WTC11 (cell line): ENCODE measurements around the gene TREML2. TPM values are rescaled to one million over a fixed set of nuclear protein-coding genes. Genes with fewer than 3 reads are reported as not detected.

ENCODE experiments used
- ATAC-seq: fragments of 200-7000 bp; cut with Tn5 transposase; 2 replicates; pipeline ENCODE4 v1.10.0; 2021; ENCODE audit warnings: mild to moderate bottlenecking, moderate library complexity
- CTCF ChIA-PET: fragments of 300-600 bp; sonication (Branson Sonifier 250); formaldehyde crosslinking; loops from one replicate; lab custom pipeline; 2021; ENCODE audit warnings: antibody characterized with exemption; lab: Charles Lee
- POLR2A ChIA-PET: fragments of 350-600 bp; sonication (Branson Sonifier 250); formaldehyde crosslinking; loops from one replicate; lab custom pipeline; 2021; ENCODE audit warnings: antibody characterized with exemption; lab: Charles Lee
- DNase-seq: peaks from one replicate; pipeline ENCODE4 v3.0.0; 2021; ENCODE audit warnings: low spot score
- H3K27ac Mint-ChIP-seq: 2 replicates; pipeline ENCODE4 v1.8.0; 2021; ENCODE audit warnings: mixed read lengths
- H3K27me3 Mint-ChIP-seq: 2 replicates; pipeline ENCODE4 v1.8.0; 2021; ENCODE audit warnings: low read depth, mild to moderate bottlenecking, moderate library complexity, mixed read lengths
- H3K36me3 Mint-ChIP-seq: 2 replicates; pipeline ENCODE4 v1.8.0; 2021; ENCODE audit warnings: mixed read lengths
- H3K4me1 Mint-ChIP-seq: 2 replicates; pipeline ENCODE4 v1.8.0; 2022; ENCODE audit warnings: mixed read lengths
- H3K4me3 Mint-ChIP-seq: 2 replicates; pipeline ENCODE4 v1.8.0; 2021; ENCODE audit warnings: mild to moderate bottlenecking, moderate library complexity, mixed read lengths
- H3K9me3 Mint-ChIP-seq: 2 replicates; pipeline ENCODE4 v1.8.0; 2021; ENCODE audit warnings: mixed read lengths
- ATF2 ChIP-seq: sonication (generic); formaldehyde crosslinking; IDR thresholded peaks from 2 replicates; pipeline ENCODE4 v1.8.1; 2022; ENCODE audit warnings: low read depth, missing genetic modification reagents, borderline replicate concordance
- ATF6 ChIP-seq: sonication (generic); formaldehyde crosslinking; IDR thresholded peaks from 2 replicates; pipeline ENCODE4 v1.8.1; 2023; ENCODE audit warnings: mild to moderate bottlenecking, missing genetic modification reagents
- CTCF ChIP-seq: fragments of 200-600 bp; IDR thresholded peaks from 2 replicates; pipeline ENCODE4 v1.8.0; 2022; ENCODE audit warnings: antibody characterized with exemption
- EMX1 ChIP-seq: fragments of 250-450 bp; sonication (Bioruptor Pico); IDR thresholded peaks from 2 replicates; pipeline ENCODE4 v1.8.0; 2021; ENCODE audit warnings: mild to moderate bottlenecking
- ERG ChIP-seq: fragments of 250-450 bp; sonication (Bioruptor Pico); IDR thresholded peaks from 2 replicates; pipeline ENCODE4 v1.8.0; 2021; ENCODE audit warnings: mild to moderate bottlenecking
- FOXJ3 ChIP-seq: sonication (generic); formaldehyde crosslinking; IDR thresholded peaks from 2 replicates; pipeline ENCODE4 v1.9.0; 2021; ENCODE audit warnings: missing genetic modification reagents, mild to moderate bottlenecking, borderline replicate concordance
- HMGXB4 ChIP-seq: sonication (generic); formaldehyde crosslinking; IDR thresholded peaks from 2 replicates; pipeline ENCODE4 v1.8.1; 2023; ENCODE audit warnings: mild to moderate bottlenecking, moderate library complexity, missing genetic modification reagents
- IRF1 ChIP-seq: sonication (generic); formaldehyde crosslinking; IDR thresholded peaks from 2 replicates; pipeline ENCODE4 v1.8.0; 2023; ENCODE audit warnings: missing genetic modification reagents
- JUN ChIP-seq: sonication (generic); formaldehyde crosslinking; IDR thresholded peaks from 2 replicates; pipeline ENCODE4 v1.8.0; 2023; ENCODE audit warnings: mild to moderate bottlenecking, missing genetic modification reagents
- MYBL2 ChIP-seq: sonication (generic); formaldehyde crosslinking; IDR thresholded peaks from 2 replicates; pipeline ENCODE4 v1.8.1; 2023; ENCODE audit warnings: mild to moderate bottlenecking, moderate library complexity, missing genetic modification reagents
- NFATC4 ChIP-seq: fragments of 250-450 bp; sonication (Bioruptor Pico); IDR thresholded peaks from 2 replicates; pipeline ENCODE4 v1.9.0; 2021; ENCODE audit warnings: mild to moderate bottlenecking
- NR3C1 ChIP-seq: sonication (generic); formaldehyde crosslinking; conservative IDR thresholded peaks from 2 replicates; pipeline ENCODE4 v1.8.1; 2023; ENCODE audit warnings: low read depth, mild to moderate bottlenecking, missing genetic modification reagents
- PRRX2 ChIP-seq: fragments of 250-450 bp; sonication (Bioruptor Pico); IDR thresholded peaks from 2 replicates; pipeline ENCODE4 v1.8.0; 2021; ENCODE audit warnings: mild to moderate bottlenecking
- SMAD4 ChIP-seq: sonication (generic); formaldehyde crosslinking; IDR thresholded peaks from 2 replicates; pipeline ENCODE4 v1.8.0; 2022; ENCODE audit warnings: mild to moderate bottlenecking, missing genetic modification reagents
- ZBTB43 ChIP-seq: sonication (generic); formaldehyde crosslinking; IDR thresholded peaks from 2 replicates; pipeline ENCODE4 v1.8.1; 2023; ENCODE audit warnings: mild to moderate bottlenecking, missing genetic modification reagents
- ZNF232 ChIP-seq: sonication (generic); formaldehyde crosslinking; IDR thresholded peaks from 2 replicates; pipeline ENCODE4 v1.8.0; 2022; ENCODE audit warnings: mild to moderate bottlenecking, missing genetic modification reagents
- ZNF317 ChIP-seq: sonication (generic); formaldehyde crosslinking; IDR thresholded peaks from 2 replicates; pipeline ENCODE4 v1.8.1; 2023; ENCODE audit warnings: low read depth, mild to moderate bottlenecking, moderate library complexity, missing genetic modification reagents, borderline replicate concordance
- ZNF396 ChIP-seq: fragments of 250-450 bp; sonication (Bioruptor Pico); IDR thresholded peaks from 2 replicates; pipeline ENCODE4 v1.8.0; 2021; ENCODE audit warnings: mild to moderate bottlenecking, moderate library complexity, borderline replicate concordance
- ZNF416 ChIP-seq: fragments of 250-450 bp; sonication (Bioruptor Pico); IDR thresholded peaks from 2 replicates; pipeline ENCODE4 v1.9.0; 2021; ENCODE audit warnings: mild to moderate bottlenecking, inconsistent platforms
- total RNA-seq: library from RNA; stranded (reverse); gene quantifications from 3 replicates; pipeline ENCODE4 v1.2.3, GENCODE V29; 2021

Gene TREML2
- total RNA-seq, 1 experiment from 2014 or later = 0.15 TPM

GRCh38 chr6:41176189-41176588 lies 24.8 kb downstream of the TREML2 start (continued):
- TF ChIP-seq ATF6 (CRISPR knock-in tag) = no peak
- TF ChIP-seq, all 79 proteins: peak for 0

GRCh38 chr6:41175084-41175483 lies 25.9 kb downstream of the TREML2 start:
- H3K4me1 Mint-ChIP-seq = peaks cover 16% of the 10 kb centered on the region
- TF ChIP-seq MYBL2 (no peak), ZNF396 (no peak), ZBTB43 (CRISPR knock-in tag) (no peak), ERG (CRISPR knock-in tag) (no peak), FOXJ3 (CRISPR knock-in tag) (no peak), IRF1 (CRISPR knock-in tag) (no peak), NR3C1 (CRISPR knock-in tag) (no peak), NFATC4 (CRISPR knock-in tag) (no peak), ZNF416 (no peak), PRRX2 (CRISPR knock-in tag) (no peak), CTCF (no peak), ATF2 (no peak), EMX1 (CRISPR knock-in tag) (no peak), ZNF232 (no peak), SMAD4 (CRISPR knock-in tag) (no peak), HMGXB4 (no peak), JUN (no peak), ZNF317 (CRISPR knock-in tag) (no peak)
- TF ChIP-seq, all 79 proteins: peak for 0
- Mint-ChIP-seq H3K27me3 (no peaks in the 10 kb centered on the region), H3K27ac (no peak overlapping the region), H3K9me3 (no peaks in the 10 kb centered on the region), H3K36me3 (no peaks in the 10 kb centered on the region), H3K4me3 (no peak overlapping the region)
- POLR2A ChIA-PET = no interaction called here
- ATAC-seq = no peak
- CTCF ChIA-PET = interaction anchor here (0.7 to 5.2 kb wide), 2 partner anchors 17 to 251 kb away, joined by 3 to 24 read pairs; no protein-coding TSS in a partner anchor
- DNase-seq = no peak
